Activated CD4-positive, alpha-beta T cell treated with anti-CD3 and anti-CD28 coated beads, Interleukin-2, amount 10 ng/mL, durations not matched to agents 24 days and 14 days (primary cell): Measurements from ENCODE around the gene BLTP3A. TPM values are rescaled to one million over a fixed set of nuclear protein-coding genes. Genes with fewer than 3 reads are reported as not detected.
"Not testable (repeated sequence)": the region's sequence is repeated elsewhere in the genome, so short reads cannot be mapped to it uniquely, and the experiment has no call there.

Experiments
- DNase-seq: peaks from one replicate; pipeline ENCODE4 v3.0.0; 2022
- H3K27ac Mint-ChIP-seq: one replicate; pipeline ENCODE4 v1.8.0; 2022; ENCODE audit warnings: mild to moderate bottlenecking, mixed read lengths
- H3K27me3 Mint-ChIP-seq: one replicate; pipeline ENCODE4 v1.8.0; 2022; ENCODE audit warnings: mixed read lengths
- H3K36me3 Mint-ChIP-seq: one replicate; pipeline ENCODE4 v1.8.0; 2022; ENCODE audit warnings: low read depth, mild to moderate bottlenecking, mixed read lengths
- H3K4me1 Mint-ChIP-seq: one replicate; pipeline ENCODE4 v1.8.0; 2021; ENCODE audit warnings: mixed read lengths
- H3K4me3 Mint-ChIP-seq: one replicate; pipeline ENCODE4 v1.8.0; 2022; ENCODE audit warnings: mild to moderate bottlenecking, moderate library complexity, mixed read lengths
- H3K9me3 Mint-ChIP-seq: one replicate; pipeline ENCODE4 v1.8.0; 2021; ENCODE audit warnings: mixed read lengths
- intact Hi-C: fragments of 100-400 bp; cut with micrococcal nuclease; formaldehyde crosslinking; loops from one replicate; pipeline ENCODE4 v1.15.1; 2023
- total RNA-seq: library from RNA; stranded (reverse); gene quantifications from 2 replicates; pipeline ENCODE4 v1.2.3, GENCODE V29; 2022

Gene BLTP3A
- total RNA-seq, 1 donor from 2014 or later, result 17.0 TPM

GRCh38 chr6:34772940-34773339, 18.9 kb upstream of the BLTP3A start:
- no peaks in the 10 kb centered on the region for H3K9me3 Mint-ChIP-seq
- no peaks in the 10 kb centered on the region for H3K27me3 Mint-ChIP-seq
- intact Hi-C loops, result no loop called here
- H3K4me1 Mint-ChIP-seq, result peaks cover 9% of the 10 kb centered on the region
- no peak overlapping the region for H3K27ac Mint-ChIP-seq
- H3K4me3 Mint-ChIP-seq, result no peak overlapping the region
- no peak for DNase-seq
- peaks cover 51% of the 10 kb centered on the region for H3K36me3 Mint-ChIP-seq

- no peak for DNase-seq
- intact Hi-C loops, result no loop called here
- peaks cover 44% of the 10 kb centered on the region for H3K36me3 Mint-ChIP-seq
- H3K27ac Mint-ChIP-seq, result no peak overlapping the region
- no peak overlapping the region for H3K4me3 Mint-ChIP-seq
- H3K9me3 Mint-ChIP-seq, result no peaks in the 10 kb centered on the region
- H3K27me3 Mint-ChIP-seq, result no peaks in the 10 kb centered on the region
- peaks cover 9% of the 10 kb centered on the region for H3K4me1 Mint-ChIP-seq
Observed at GRCh38 chr6:34773916-34774315, 18.0 kb upstream of the BLTP3A start.

- Mint-ChIP-seq H3K36me3 (peaks cover 36% of the 10 kb centered on the region), H3K27me3 (no peaks in the 10 kb centered on the region), H3K9me3 (no peaks in the 10 kb centered on the region), H3K4me3 (no peak overlapping the region), H3K4me1 (peaks cover 9% of the 10 kb centered on the region), H3K27ac (no peak overlapping the region)
- DNase-seq, result no peak
- intact Hi-C loops, result no loop called here
Observed at GRCh38 chr6:34774967-34775366, 16.9 kb upstream of the BLTP3A start.

GRCh38 chr6:34785375-34785774, 6.5 kb upstream of the BLTP3A start:
- H3K4me3 Mint-ChIP-seq, H3K36me3 Mint-ChIP-seq, H3K27me3 Mint-ChIP-seq, intact Hi-C loops, DNase-seq, H3K4me1 Mint-ChIP-seq, H3K9me3 Mint-ChIP-seq, H3K27ac Mint-ChIP-seq: not testable (repeated sequence)

GRCh38 chr6:34787152-34787551, 4.7 kb upstream of the BLTP3A start:
- H3K36me3 Mint-ChIP-seq, DNase-seq, H3K27me3 Mint-ChIP-seq, H3K27ac Mint-ChIP-seq, H3K4me3 Mint-ChIP-seq, H3K9me3 Mint-ChIP-seq, intact Hi-C loops: not testable (repeated sequence)
- H3K4me1 Mint-ChIP-seq, result peaks cover 11% of the 10 kb centered on the region

- Mint-ChIP-seq H3K4me3 (no peak overlapping the region), H3K36me3 (peaks cover 5% of the 10 kb centered on the region), H3K27me3 (no peaks in the 10 kb centered on the region), H3K27ac (no peak overlapping the region), H3K9me3 (no peaks in the 10 kb centered on the region), H3K4me1 (peaks cover 17% of the 10 kb centered on the region)
- intact Hi-C loops, result no loop called here
- no peak for DNase-seq
Observed at GRCh38 chr6:34788111-34788510, 3.8 kb upstream of the BLTP3A start.

GRCh38 chr6:34791164-34791700, 651 bp upstream of the BLTP3A start:
- Mint-ChIP-seq H3K9me3 (no peaks in the 10 kb centered on the region), H3K36me3 (peaks cover 5% of the 10 kb centered on the region), H3K27me3 (no peaks in the 10 kb centered on the region), H3K4me1 (peaks cover 22% of the 10 kb centered on the region), H3K4me3 (peak overlapping the region; percentile 97), H3K27ac (peak overlapping the region; percentile 93)
- peak; percentile 83 for DNase-seq
- intact Hi-C loops, result loop anchor here (2.0 kb wide), 1 partner anchor 98 kb away; the partner anchor contains the start of genes ANKS1A and TAF11

- peak overlapping the region; percentile 97 for H3K4me3 Mint-ChIP-seq
Observed at GRCh38 chr6:34792605-34793500, 970 bp downstream of the BLTP3A start.

GRCh38 chr6:34793877-34794276, 2.0 kb downstream of the BLTP3A start:
- no peak for DNase-seq
- Mint-ChIP-seq H3K9me3 (no peaks in the 10 kb centered on the region), H3K27me3 (no peaks in the 10 kb centered on the region), H3K36me3 (peaks cover 5% of the 10 kb centered on the region), H3K4me1 (peaks cover 22% of the 10 kb centered on the region), H3K27ac (no peak overlapping the region), H3K4me3 (peak overlapping the region; percentile 97)
- intact Hi-C loops, result no loop called here

More at GRCh38 chr6:34792605-34793500, 970 bp downstream of the BLTP3A start:
- Mint-ChIP-seq H3K27ac (peak overlapping the region; percentile 93), H3K36me3 (peaks cover 5% of the 10 kb centered on the region), H3K27me3 (no peaks in the 10 kb centered on the region), H3K9me3 (no peaks in the 10 kb centered on the region), H3K4me1 (peaks cover 22% of the 10 kb centered on the region)
- intact Hi-C loops, result loop anchor here (1.0 kb wide), 1 partner anchor 36 kb away; the partner anchor contains the start of gene SNRPC
- peak; percentile 75 for DNase-seq

GRCh38 chr6:34795836-34796425, 4.0 kb downstream of the BLTP3A start:
- H3K9me3 Mint-ChIP-seq, result no peaks in the 10 kb centered on the region
- peaks cover 5% of the 10 kb centered on the region for H3K36me3 Mint-ChIP-seq
- no peaks in the 10 kb centered on the region for H3K27me3 Mint-ChIP-seq
- H3K4me3 Mint-ChIP-seq, result no peak overlapping the region
- DNase-seq, result no peak
- intact Hi-C loops, result no loop called here
- H3K27ac Mint-ChIP-seq, result no peak overlapping the region
- H3K4me1 Mint-ChIP-seq, result peaks cover 20% of the 10 kb centered on the region

- intact Hi-C loops, result no loop called here
- H3K27ac Mint-ChIP-seq, result no peak overlapping the region
- H3K27me3 Mint-ChIP-seq, result no peaks in the 10 kb centered on the region
- no peaks in the 10 kb centered on the region for H3K36me3 Mint-ChIP-seq
- H3K4me1 Mint-ChIP-seq, result peaks cover 8% of the 10 kb centered on the region
- no peaks in the 10 kb centered on the region for H3K9me3 Mint-ChIP-seq
- DNase-seq, result no peak
- H3K4me3 Mint-ChIP-seq, result no peak overlapping the region
Observed at GRCh38 chr6:34798057-34798456, 6.2 kb downstream of the BLTP3A start.

- DNase-seq, result no peak
- H3K9me3 Mint-ChIP-seq, result no peaks in the 10 kb centered on the region
- intact Hi-C loops, result no loop called here
- no peak overlapping the region for H3K4me3 Mint-ChIP-seq
- H3K27me3 Mint-ChIP-seq, result no peaks in the 10 kb centered on the region
- peaks cover 2% of the 10 kb centered on the region for H3K4me1 Mint-ChIP-seq
- H3K36me3 Mint-ChIP-seq, result no peaks in the 10 kb centered on the region
- H3K27ac Mint-ChIP-seq, result no peak overlapping the region
Observed at GRCh38 chr6:34799547-34799946, 7.7 kb downstream of the BLTP3A start.

GRCh38 chr6:34804543-34804942, 12.7 kb downstream of the BLTP3A start:
- H3K27ac Mint-ChIP-seq, result no peak overlapping the region
- no peaks in the 10 kb centered on the region for H3K36me3 Mint-ChIP-seq
- no peaks in the 10 kb centered on the region for H3K27me3 Mint-ChIP-seq
- intact Hi-C loops, result no loop called here
- no peak for DNase-seq
- H3K4me1 Mint-ChIP-seq, result peaks cover 2% of the 10 kb centered on the region
- H3K4me3 Mint-ChIP-seq, result no peak overlapping the region
- H3K9me3 Mint-ChIP-seq, result no peaks in the 10 kb centered on the region

- H3K27ac Mint-ChIP-seq, intact Hi-C loops, H3K4me3 Mint-ChIP-seq, H3K4me1 Mint-ChIP-seq, H3K27me3 Mint-ChIP-seq, H3K36me3 Mint-ChIP-seq, H3K9me3 Mint-ChIP-seq, DNase-seq: not testable (repeated sequence)
Observed at GRCh38 chr6:34805074-34805473, 13.2 kb downstream of the BLTP3A start.
